Hematopoietic multipotent progenitor cell treated with erythropoietin and hydrocortisone succinate and interleukin-3 and kit ligand, for 8 days (in vitro differentiated cells): Measurements from ENCODE around the gene LRMDA.
"Not testable (repeated sequence)": the region's sequence is repeated elsewhere in the genome, so short reads cannot be mapped to it uniquely, and the experiment has no call there.

ENCODE experiments used
- DNase-seq: peaks from one replicate; pipeline ENCODE4 v3.0.0-alpha.2; 2015

LRMDA gene

DNA sequence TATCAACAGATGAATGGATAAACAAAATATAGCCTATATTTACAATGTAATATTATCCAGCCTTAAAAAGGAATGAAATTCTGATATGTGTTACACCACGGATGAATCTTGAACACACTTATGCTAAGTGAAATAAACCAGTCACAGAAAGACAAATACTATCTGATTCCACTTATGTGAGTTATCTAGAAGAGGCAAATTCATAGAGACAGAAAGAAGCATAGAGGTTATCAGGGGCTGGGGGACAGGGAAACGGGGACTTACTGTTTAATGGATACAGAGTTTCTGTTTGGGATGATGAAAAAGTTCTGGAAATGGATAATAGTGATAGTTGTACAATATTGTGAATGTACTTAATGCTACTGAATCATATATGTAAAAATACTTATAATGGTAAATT lies 329.9 kb downstream of the LRMDA start:
- DNase-seq: no peak

DNA sequence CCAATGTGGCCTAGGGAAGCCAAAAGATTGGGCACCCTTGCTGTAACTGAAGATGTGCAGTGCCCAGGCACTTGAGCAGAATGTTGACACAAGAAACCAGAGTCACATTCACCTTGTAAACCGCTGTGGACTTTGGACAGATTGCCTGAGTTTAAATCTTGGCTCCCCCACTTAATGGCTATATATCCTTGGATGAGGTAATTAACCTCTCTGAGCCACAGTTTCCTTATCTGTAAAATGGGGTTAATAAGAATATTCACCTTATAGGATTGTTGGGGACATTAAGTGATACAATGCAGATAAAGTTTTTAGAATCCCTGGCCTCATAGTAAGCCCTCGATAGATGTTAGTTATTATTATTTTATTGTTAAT lies 331.0 kb downstream of the LRMDA start:
- no peak for DNase-seq

DNA sequence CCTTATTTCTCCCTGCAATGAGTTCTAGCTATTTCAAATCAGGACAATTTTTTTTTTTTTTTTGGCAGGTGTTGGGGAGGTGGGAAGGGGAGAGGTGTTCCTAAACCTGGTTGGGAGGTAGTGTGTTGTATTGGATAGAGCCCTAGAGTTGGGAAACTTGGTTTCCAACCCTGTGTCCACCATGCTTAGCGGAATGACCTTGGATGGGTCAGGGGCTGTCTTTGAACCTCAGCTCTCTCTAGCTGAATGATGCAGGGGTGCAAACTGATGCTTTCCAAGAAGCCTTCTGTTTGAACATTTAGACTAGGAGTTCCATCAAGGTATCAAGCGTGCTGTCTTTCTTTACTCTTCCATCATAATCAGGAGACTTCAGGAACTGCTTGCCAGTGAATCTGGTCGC lies 332.2 kb downstream of the LRMDA start:
- no peak for DNase-seq

DNA sequence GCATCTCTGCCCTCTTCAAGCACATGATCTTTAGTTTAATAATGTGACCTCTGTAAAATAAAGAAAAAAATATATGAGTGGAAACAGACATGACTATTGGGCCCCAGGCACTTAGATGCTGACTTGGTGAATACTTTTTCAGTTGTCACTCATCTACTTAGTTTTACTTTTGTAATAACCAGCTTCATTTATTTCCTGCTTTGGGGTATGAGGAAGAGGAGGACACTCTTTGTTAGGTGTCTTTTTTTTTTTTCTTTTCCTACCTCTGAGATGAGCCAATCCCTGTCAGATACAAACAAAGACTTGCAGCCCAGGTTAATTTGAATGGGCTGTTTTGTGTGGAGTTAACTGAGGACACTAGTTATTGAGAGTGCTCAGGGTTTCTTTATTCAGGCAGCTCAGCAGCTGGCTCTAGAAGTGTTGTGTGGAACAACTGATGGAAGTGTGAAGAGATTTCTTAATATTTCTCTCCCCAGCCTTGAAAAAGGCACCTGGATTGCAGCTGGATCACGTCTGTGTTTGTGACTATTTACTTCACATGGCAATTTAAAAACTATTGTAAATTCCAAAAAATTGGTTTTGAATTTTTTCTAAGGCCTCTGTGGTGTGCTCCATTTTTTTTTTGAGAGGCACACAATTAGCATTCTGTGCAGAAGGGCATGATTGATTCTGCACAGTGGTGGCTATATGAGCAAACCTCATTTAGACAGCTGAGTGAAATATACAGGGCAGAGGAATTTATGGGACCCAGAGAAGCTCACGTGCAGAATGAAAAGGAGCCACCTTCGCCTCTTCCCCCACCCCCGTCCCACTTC lies 333.8 kb downstream of the LRMDA start:
- no peak for DNase-seq

DNA sequence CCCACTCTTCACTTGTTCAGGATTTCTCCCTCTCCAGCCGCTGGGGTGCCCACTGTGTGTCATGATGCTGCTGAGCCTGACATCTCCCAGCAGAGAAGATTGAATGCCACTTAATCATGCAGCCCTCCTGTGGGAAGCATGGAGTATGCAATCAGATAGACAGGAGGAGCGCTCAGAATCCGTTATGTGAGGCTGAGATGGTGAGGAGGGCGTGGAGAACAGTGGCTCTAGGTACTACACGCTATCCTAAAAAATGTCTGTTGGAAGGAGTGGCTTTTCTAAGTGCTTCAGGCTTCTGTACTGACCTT lies 334.3 kb downstream of the LRMDA start:
- DNase-seq: no peak

DNA sequence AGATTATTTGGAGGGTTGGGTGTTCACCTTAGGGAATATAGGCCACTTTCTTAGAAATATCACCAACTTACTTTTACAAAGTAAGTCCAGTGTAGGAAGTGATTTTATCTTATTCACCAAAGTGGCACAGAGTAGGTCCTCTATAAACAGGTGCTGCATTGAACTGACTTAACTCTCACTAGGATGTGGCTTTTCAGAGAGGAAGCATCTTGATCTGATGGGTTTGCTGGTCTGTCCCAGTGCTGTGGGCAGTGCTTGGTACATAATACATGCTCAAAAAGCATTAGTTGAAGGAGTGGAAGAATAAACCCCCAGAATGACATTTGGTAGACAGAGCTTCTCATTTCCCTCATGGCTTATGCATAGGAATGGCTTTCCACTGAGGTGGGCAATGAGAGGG lies 334.7 kb downstream of the LRMDA start:
- DNase-seq: no peak

DNA sequence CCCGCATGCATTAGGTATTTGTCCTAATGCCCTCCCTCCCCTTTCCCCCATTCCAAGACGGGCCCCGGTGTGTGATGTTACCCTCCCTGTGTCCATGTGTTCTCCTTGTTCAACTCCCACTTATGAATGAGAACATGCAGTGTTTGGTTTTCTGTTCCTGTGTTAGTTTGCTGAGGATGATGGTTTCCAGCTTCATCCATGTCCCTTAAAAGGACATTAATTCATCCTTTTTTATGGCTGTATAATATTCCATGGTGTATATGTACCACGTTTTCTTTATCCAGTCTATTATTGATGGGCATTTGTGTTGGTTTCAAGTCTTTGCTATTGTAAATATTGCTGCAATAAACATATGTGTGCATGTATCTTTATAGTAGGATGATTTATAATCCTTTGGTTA lies 335.3 kb downstream of the LRMDA start:
- not testable (repeated sequence) for DNase-seq

DNA sequence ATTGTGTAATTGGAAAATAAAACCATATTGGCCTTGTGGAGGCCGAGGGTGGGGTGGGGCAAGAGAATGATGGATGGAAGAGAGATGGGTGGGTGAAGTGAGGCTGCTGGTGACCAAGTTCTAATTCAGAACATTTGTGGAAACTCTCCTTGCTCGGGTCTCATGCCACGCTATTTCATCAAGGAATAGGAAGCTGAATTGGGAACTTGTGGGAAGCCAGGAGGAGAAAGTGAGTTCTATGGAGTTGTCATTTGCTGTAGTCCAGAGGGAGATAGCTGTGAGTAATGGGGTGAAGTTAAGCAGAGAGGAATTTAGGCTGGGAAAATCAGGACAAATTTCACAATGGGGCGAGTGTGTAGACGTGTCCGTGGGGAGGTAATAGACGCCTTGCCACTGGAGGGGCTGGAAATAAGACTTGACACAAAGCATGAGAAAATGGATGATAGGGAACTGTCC lies 339.2 kb downstream of the LRMDA start:
- no peak for DNase-seq

DNA sequence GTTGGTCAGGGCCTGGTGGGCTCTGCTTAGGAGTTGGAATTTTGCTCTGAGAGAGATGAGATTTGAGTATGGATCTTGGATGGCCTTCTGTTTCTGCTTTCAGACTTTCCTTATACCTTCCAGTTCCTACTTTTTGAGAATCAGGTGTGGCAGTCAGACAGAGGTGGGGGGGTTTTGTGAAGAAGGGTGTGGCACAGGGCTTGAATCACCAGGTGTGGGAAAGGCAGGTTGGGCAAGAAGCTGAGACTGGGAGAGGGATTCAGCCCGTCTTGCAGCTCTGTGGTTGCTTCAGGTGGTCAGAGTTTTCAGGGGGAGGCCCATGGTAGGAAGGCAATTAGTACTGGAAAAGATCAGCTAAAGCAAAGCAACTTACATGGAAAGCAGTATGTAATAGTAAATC lies 340.2 kb downstream of the LRMDA start:
- DNase-seq: no peak

DNA sequence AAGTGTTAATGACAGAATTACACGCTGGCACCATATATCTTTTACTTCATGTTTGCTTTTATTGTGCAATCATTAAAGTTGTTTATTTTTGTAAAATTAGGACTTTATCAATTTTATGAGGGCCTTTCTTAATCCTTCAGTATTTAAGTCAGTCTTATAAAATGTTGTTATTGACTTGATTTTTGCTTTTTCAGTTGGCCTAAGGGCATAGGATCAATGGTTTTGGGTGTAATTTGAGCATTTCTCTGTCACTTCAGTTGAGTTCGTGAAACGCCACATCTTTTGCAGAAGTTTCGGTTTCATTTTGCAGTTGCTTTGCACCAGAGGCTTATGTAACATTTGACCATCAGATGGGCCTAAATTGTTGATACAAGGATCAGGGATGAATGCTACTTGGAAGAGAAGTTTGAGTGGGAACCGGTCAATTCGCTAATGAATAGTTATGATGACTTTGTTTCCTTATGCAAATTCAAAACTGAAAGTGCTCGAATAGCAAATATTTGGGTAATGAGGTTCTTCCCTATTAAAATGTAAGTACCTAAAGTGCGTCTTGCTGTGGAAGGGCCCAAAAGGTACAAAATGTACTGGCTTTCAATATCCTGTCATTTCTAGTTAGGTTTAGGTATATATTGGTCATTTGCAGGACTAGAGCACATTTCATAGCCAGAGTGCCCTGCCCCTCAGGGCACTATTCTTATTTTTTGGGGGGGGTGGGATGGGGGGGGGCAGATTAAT lies 340.9 kb downstream of the LRMDA start:
- DNase-seq: peak; percentile 53

DNA sequence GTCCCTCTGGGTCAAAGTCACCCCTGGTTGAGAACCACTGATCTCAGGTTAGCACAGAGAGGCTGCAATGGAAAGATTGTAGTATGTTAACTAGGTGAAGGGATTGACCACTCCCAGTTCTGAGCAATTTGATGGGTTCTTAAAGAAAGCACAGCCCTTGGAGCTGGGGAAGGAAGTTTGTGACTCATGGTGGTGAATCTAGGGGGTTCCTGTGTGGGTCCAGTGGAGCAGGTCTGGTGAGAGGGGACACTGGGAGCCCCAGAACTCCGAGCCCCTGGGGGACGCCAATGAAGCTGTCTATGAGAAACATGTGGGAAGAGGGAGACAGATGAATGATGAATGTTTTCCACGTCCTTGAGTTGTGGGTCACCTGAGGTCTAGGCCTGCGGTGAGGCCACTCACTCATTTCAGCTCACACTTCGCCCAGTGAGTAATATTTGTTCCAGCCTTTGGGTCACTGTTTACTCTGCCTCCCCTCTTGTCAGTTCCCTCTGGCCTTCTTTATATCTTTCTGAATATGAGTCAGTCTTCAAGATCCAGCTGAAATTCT lies 341.9 kb downstream of the LRMDA start:
- DNase-seq: no peak

DNA sequence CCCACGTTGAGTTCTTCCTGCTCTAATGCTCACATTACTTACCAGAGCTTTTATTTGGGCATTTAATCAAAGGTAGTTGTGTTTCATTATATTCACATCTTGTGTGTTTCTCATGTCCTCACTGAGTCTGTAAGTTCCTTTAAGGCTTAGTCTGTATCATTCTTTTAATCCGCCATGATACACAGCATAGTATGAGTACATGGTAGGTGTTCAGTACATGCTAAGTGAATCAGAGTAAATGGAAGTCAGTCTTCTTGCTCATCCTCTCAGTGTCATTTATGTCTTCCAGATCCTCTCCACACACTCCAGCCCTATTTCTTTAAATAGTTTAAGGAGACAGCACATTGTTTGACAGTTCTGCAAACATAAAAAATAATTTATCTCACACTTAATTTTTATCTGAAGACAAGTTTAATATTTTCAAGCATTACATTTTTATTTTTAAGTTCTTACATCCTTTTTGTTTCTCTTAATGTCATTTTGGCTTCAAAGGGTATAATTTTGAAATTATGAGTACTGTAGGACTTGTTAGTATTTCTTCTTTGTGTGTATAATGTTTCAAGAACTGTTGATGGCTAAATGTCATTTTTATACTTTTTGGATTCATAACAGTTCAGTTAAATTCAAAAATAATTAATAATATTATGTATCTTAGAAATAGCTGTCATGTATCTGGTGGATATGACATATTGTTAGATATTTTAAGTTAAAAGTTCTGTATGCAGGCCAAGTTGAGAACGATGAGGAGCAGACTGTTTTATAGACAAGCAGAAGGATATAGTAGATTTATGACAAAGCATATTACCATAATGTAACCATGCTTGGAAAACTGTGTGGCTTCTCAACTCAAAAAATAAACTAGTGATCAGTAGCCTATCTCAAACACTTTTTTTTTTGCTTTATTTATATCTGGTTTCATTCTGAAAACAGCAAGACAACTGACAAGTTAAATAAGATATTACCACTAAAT lies 342.7 kb downstream of the LRMDA start:
- DNase-seq: no peak

DNA sequence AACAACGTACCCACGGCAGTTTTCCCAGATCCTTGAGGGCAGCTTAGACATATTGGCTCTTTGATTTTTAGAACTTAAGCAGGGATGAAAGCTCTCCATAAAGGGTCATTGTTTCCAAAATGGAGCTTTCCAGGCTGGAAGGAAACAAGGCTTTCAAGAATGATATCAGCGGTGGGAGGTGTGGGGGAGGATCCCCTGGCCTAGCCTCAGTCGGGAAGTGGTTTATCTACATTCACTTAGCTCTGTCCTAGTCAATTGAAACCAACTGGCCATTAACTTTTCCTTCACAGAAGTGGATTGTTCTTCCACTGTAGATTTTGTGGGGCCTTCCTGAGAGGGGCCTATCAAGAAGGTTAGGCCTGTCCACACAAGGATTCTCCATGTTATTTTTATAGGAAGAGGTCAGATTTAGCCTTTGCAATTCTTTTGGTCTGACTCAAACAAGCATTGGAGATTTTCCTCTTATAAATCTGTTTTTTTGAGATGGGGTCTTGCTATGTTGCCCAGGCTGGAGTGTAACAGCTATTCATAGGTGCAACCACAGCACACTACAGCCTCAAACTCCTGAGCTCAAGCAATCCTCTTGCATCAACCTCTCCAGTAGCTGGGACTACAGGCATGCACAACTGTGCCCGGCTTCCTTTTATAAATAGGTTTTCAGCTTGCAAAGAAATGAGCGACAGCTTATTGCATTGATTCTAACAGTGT lies 343.5 kb downstream of the LRMDA start:
- DNase-seq: no peak

DNA sequence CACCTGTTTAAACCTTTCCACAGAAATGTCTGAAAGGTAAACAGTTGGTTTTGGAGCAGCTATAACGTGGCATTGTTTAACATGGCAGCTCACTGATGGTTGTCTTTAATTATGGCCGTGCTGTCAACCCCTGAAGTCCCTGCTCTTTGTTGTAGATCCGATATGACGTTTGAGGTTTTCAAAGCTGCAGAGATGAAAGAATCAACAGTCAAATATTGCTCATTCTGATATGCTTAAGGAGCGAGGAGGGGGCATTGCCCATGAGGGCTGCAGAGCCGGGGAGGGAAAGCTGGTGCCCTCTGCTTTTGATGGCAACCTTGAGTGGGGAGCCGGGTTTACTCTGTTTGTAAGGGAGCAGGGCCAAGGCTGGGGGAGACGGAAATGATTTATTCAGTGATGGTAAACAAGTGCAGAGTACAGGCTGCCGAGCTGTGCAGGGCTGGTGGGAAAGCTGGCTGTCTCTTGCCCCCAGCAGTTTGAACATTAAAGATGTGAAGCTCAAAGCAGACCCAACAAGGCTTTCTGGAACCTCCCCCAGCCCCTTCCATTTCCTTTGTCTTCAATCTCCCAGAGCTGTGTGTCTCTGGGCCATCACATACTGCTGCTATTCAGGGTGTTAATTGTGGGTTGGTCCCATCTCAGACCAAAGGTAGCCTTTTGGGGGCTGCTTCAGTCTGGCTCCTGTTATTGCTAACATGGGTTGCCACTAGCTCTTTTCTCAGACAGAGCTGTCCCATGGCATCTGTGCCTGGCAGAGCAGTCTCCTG lies 345.5 kb downstream of the LRMDA start:
- DNase-seq: no peak

DNA sequence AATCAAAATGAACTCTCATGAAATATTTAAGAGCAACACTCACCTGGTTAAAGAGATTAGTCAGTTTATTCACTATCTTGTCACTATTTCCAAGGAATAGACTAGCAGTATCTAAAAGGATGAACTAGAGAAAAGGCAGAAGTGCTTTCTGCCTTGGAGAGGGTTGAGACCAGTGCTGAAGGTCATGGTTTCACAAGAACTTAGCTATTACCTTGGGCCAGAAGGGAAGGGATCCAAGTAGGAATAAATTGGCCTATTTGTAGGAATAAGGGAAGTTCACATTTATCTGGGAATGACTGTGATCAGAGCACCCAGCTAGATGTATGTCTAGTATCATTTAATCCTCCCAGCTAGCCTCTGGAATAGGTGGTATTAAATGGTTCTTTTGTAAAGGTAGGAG lies 347.2 kb downstream of the LRMDA start:
- DNase-seq: no peak

DNA sequence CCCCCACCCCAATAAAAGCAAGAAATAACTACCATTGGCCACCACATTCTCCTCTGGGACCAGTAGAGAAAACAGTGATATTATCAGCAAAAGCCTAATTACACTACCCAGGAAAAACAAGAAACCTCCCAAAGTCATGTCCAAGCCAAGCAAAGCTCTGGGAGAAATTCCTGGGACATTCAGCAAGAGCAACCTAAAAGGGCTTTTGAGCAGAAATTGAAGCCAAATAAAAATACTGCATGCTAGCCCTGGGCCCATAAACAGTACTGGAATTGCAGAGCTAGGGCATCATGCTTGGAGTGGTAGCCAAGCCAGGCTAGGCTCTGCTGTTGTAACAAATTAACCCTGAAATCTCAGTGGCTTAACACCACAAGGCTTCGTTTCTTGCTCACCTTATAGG lies 347.9 kb downstream of the LRMDA start:
- no peak for DNase-seq

DNA sequence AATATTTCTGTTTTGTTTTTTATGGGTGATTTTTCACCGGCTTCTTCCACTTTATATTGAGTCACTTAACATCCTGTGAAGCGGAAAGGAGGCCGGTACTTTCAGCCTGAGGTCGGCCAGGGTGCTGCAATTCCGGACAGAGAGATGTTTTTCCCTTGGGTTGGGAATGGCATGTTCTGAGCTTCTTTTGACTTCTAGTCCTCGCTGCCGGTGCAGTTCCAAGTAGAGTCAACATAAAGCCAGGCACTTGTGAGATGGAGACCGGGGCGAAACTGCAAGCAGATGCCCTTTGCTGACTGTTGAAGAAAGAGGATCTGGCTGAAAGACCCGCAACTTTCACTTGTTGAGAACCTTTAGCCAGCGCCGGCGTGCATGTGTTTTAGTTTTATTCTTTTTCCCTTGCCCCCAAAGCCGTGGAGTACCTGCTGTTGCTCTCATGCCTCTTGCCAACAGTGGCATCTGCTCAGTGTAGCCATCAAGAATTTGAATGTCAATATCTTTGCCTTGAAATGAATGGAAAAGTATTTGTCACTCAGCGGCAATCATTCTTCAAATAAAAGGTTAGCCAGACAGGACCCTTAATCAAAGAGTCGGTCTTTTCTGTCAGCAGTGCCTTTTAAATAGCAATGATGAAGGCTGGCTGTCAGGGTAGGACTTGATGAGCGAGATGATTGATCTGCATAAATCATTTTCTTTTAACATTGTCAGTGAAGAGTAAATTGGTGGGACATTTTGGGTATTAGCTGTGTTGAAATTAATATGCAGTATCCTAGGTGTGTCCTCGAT lies 351.2 kb downstream of the LRMDA start:
- no peak for DNase-seq

DNA sequence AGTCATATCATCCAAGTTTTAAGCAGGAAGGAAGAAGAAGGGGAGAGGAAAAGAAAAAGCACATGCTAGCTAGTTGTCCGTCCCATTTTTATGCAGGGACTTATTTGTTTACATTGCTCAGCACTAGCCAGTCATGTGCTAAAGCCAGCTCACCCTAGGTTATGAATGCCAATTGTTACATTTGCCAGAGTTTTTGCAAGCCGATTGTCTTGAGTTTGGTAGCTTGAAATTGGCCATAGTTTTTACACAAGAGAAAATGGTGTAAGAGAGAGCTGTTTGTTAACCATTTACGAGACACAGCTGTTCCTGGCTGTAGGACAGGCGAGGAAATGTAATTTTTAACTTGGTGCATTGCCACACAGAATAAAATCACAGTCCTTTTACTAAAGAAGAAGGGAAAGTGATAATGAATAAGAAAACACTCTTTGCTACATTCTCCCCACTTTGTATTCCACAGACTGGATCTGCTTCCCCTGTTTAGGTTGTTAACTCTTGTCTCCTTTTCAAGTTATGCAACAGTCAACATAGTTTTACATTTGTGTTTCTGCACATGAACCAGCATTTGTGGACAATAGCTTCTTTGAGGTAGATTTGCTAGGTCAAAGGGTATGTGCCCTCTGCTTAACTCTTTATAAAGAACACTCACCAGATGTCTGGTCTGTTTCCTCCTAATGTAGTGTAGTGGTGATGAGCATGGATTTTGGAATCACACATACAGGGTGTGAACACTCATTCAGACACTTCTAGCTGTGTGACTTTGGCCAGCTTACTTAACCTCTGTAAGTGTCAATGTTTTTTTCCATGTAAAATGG lies 357.2 kb downstream of the LRMDA start:
- no peak for DNase-seq

DNA sequence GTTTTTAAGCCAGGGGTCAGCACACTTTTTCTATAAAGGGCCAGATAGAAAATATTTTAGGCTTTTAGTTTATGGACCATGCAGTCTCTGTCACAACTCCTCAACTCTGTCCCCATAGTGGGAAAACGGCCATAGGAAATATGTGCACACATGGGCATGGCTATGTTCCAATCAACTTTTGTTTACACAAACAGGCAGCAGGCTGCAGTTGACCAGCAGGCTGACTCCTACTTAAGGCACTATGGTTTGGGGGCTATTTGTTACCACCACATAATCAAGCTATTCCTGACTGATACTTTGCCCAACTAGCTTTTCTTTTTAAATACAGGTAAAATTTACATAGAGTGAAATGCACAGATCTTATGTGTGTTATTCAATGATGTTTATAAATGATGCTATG lies 362.4 kb downstream of the LRMDA start:
- no peak for DNase-seq

DNA sequence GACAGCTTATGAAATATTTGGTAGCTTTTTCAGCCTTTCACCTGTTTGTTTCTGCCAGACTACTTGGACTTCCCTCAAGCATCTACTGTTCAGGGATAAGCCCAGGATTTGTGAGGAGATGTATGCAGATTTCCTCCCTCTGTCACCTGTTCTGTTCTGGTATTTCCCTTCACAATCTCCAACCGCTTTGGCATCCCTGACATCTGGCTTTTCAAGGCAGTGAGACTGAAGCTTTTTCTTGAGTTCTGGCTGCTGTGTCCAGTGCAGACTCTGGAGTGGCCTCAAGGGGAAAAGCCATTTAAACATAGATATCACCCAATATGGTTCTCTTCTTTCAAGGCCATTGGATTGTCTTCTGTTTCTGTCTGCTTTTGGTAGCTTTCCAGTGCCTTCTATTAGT lies 369.7 kb downstream of the LRMDA start:
- no peak for DNase-seq
